Tongue (tissue), 2 donors: ENCODE measurements around the gene KIF4A. TPM values are rescaled to one million over a fixed set of nuclear protein-coding genes. Genes with fewer than 3 reads are reported as not detected.
"Not testable (repeated sequence)": the region's sequence is repeated elsewhere in the genome, so short reads cannot be mapped to it uniquely, and the experiment has no call there.

ENCODE experiments used
- DNase-seq: peaks from one replicate; pipeline ENCODE4 v3.0.0-alpha.2; 2015
- total RNA-seq: library from RNA; depleted of rRNA; stranded (reverse); fragments of >200 nt; gene quantifications from one replicate; pipeline ENCODE4 v1.2.3, GENCODE V29; 2014

Gene KIF4A
- 6.7 TPM for total RNA-seq

DNA sequence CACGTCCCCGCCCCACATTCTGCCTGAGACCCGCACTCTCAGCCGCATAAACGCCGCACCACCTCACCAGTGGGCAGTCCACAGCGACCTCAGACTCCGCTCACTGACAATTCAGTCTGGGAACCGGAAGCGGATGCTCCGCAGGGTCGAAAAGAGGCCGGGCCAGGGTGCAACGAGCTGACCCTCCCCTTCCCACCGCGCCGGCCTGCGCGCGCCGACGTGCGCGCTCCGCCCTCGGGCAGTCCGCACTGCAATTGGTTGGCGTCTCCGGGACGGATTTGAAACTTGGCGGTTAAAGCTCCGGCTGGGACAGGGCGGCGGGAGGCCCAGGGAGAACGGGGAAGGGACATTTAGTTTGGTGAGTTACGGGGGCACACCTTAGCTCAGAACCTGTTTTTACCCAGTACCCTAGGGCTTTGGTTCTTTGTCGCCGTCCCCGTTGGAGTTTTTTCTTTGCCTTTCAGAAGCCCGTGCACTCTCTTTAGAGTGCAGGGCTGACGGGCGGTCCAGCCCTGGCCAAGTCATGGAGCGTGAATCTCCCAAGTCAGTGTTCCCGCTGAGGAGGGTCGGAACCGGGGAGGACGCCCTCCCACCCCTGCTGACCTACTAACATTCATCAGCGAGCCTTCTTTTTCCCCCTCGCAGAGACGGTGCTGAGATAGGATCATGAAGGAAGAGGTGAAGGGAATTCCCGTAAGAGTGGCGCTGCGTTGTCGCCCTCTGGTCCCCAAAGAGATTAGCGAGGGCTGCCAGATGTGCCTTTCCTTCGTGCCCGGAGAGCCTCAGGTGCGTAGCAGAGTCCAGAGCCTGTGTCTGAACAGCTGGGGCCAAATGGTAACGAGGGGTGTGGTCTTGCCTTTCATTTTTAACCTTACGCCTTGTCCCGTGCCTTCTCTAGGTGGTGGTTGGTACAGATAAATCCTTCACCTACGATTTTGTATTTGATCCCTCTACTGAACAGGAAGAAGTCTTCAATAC is at the start of gene KIF4A, which contains the start of gene PDZD11:
Gene KIF4A, plus strand, starts transcription at position 312 of the 978 bp plus-strand sequence. Its CDS starts 355 bp downstream, at position 667.
Gene PDZD11, minus strand, starts transcription at position 135 of the 978 bp plus-strand sequence. CDS start 586 bp downstream, outside the sequence.
- peak; percentile 89 for DNase-seq

DNA sequence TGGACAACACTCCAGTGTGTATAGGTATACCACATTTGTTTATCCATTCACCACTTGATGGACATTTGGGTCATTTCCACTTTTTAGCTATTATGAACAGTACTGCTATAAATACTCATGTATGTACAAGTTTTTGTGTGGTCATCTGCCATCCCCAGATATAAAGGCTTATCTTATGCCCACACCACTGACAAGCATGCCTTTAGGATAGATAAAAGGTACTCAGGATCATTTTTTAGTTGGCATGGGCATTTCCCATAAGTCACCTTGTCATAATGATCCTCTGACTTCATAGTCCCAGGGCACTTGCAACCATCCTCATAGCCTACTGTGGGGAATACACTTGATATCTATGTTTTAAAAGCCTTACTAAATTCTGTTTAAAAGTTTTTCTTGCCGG is 49.2 kb upstream of the KIF4A start:
- DNase-seq = no peak

- DNase-seq = no peak
Measured at GRCh38 chrX:70241501-70241900, 48.4 kb upstream of the KIF4A start.

DNA sequence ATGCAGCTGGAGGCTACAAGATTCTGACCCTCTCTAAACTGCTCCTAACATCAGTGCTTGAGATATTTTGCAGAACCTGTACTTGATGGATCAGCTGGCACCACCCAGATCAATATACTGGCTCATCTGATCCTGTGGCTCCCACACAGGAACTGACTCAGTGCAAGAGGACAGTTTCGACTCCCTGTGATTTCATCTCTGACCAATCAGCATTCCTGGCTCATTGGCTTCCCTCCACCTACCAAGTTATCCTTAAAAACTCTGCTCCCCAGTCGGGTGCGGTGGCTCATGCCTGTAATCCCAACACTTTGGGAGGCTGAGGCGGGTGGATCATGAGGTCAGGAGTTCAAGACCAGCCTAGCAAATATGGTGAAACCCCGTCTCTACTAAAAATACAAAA is 46.3 kb upstream of the KIF4A start:
- not testable (repeated sequence) for DNase-seq

DNA sequence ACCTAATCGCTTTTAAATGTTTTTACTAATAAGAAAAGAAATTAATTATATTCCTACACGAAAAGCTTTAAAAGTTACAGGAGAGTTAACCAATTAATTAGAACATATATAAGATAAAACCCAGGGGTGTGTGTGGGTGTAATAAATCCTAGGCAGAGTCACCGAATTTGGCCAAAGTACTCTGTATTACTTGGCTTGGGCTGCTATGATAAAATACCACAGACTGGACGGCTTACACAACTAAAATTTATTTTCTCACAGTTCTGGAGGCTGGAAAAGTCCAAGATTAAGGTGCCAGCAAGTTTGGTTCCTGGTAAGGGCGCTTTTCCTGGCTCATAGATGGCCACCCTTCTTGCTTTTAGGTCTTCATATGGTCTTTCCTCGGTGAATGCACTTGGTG is 45.0 kb upstream of the KIF4A start:
- DNase-seq = no peak

DNA sequence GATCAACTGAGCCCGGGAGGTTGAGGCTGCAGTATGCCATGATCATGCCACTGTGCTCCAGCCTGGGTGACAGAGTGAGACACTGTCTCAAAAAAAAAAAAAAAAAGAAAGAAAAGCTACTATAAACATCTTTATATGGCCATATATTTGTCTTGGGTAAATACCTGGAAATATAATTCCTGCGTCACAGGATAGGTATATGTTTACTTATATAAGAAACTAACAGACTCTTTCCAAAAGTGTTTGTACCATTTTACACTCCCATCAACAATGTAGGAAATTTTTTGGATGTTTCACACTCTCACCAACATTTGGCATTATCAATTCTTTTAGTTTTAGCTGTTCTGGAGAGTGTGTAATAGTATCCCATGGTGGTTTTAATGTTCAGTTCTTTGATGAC is 42.7 kb upstream of the KIF4A start:
- DNase-seq = no peak

DNA sequence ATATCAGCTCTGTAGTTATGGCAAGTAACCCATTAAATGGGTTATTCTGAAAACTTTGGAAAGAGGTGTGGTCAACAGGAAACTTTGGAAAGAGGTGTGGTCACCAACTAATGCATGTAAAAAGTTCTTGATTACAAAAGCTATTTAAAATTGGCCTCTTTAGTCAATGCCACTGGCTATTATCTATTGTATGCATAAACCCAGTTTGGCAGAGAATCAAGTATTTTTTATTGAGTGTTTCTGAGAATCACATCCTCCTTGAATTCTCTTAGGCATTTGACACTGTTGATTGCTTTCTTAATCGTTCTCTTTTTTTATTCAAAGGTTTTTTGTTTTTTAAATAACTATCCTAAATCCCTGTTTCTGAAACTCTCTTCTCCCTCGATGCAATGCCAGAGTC is 37.4 kb upstream of the KIF4A start:
- DNase-seq = no peak

- no peak for DNase-seq
Measured at GRCh38 chrX:70253377-70254062, 36.4 kb upstream of the KIF4A start.

GRCh38 chrX:70254063-70254400 is 35.9 kb upstream of the KIF4A start:
- DNase-seq = no peak

GRCh38 chrX:70254909-70255308 is 35.0 kb upstream of the KIF4A start:
- no peak for DNase-seq

DNA sequence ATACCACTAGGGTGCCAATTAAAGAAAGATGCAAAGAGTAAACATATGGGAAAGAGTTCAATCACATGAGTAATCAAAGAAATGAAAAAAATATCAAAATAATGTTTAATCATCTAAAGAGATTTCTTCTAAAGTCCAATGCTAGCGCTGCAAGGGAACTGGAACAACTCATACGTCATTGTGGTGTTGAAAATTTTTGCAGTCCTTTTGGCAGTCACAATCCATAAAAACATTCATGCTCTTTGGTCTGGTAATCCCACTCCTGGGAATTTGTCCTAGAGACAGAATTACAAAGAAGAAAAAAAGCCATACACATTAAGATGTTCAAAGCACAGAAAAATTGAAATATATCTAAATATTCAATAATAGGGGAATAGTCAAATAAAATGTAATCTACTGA is 34.5 kb upstream of the KIF4A start:
- DNase-seq = no peak

- DNase-seq = no peak
Measured at GRCh38 chrX:70257423-70258288, 32.2 kb upstream of the KIF4A start.

GRCh38 chrX:70260104-70260503 is 29.8 kb upstream of the KIF4A start, which contains the start of gene P2RY4:
Gene P2RY4 (minus strand): TSS chrX:70260204. CDS start chrX:70259624, 580 bp downstream.
- no peak for DNase-seq

DNA sequence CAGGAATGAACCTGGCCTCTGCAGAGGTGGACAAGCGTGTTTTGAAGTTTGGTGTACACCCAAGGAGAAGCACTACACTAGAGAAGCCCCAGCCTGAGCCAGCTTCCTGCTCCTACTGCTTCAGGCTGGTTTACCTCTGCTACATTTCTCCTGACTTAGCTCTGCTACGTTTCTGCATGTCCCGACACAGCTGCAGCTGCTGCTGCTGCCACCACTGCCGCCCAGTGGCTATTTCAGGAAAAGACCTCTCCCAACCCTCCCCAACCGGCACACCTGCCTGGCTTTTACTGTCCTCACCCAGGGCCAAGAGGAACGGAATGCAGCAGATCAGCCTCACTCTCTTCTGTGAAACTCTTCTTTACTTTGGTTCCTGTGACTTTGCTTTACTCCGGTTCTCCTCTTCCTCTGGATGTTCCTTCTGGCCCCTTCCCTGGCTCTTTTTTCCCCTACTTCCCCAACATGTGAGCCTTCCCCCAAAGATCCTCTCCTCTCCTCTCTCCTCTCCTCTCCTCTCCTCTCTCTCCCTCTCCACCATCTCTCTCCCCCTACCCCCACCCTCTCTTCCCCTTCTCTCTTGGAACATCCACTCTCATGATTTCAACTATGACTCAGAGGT is 26.8 kb upstream of the KIF4A start:
- DNase-seq = peak; percentile 48

- DNase-seq = no peak
Measured at GRCh38 chrX:70264784-70265183, 25.1 kb upstream of the KIF4A start.

- no peak for DNase-seq
Measured at GRCh38 chrX:70268034-70268433, 21.9 kb upstream of the KIF4A start, which contains the start of gene ARR3. Gene ARR3 (plus strand): TSS chrX:70268334. CDS start chrX:70269386, 1,052 bp downstream.

DNA sequence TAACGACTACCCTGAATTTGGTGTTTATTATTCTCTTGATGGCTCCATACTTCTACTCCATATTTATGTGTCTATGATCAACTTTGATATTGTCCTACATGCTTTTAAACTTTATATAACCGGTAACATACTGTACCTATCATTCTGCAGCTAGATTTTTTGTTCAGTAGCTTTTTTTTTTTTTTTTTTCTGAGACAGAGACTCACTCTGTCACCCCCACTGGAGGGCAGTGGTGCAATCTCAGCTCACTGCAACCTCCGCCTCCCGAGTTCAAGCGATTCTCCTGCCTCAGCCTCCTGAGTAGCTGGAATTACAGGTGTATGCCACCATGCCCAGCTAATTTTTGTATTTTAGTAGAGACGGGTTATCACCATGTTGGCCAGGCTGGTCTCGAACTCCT is 15.9 kb upstream of the KIF4A start:
- not testable (repeated sequence) for DNase-seq

- no peak for DNase-seq
Measured at GRCh38 chrX:70279081-70279480, 10.8 kb upstream of the KIF4A start.

DNA sequence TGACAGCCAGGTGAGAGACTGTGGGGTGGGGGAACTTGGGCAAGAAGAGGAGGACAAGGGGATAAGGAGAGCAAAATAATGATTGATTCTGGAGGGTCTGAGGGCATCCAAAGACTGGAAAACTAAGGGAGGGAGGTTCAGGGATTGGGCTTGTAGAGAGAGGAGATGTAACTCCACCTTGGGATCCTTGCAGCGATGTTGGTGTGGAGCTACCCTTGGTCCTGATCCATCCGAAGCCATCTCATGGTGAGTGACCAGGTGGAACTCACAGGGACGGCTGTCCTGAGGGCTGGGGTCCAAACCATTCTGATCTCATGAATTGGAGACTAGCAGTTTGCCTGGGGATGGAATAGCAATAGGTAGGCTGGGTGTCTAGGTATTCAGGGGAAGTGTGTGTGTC is 9.3 kb upstream of the KIF4A start:
- DNase-seq = no peak

DNA sequence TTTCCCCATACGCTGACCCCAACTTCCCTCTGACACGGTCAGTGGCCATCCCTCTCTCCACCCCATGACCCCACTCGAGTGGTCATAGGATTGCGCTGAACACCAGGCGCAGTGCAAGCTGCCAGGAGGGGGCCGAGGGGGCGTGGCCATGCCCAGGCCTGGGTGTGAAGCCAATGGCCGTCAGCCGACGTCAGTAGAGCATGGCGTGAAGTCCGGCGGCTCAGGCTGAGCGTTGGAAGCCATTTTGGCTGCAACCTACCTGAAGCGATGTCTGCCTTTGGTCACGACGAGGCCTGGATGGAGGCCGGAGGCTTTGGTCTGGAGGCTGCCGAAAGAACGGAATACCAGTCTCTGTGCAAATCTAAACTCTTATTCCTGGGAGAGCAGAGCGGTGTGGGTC is 8.0 kb upstream of the KIF4A start, which contains the start of gene RAB41:
Gene RAB41, plus strand, starts transcription at position 222 of the 400 bp plus-strand sequence. Its CDS starts 46 bp downstream, at position 268.
- DNase-seq = no peak

GRCh38 chrX:70289168-70289792 is 624 bp upstream of the KIF4A start:
- DNase-seq = no peak
